Mucosa of rectum (tissue), 2 donors: ENCODE measurements around the gene FAM83G.
"Not testable (repeated sequence)": the region's sequence is repeated elsewhere in the genome, so short reads cannot be mapped to it uniquely, and the experiment has no call there.

ENCODE experiments used
- H3K27ac ChIP-seq, 2 donors: one replicate each; pipeline ENCODE4 v1.7.0; 2013; ENCODE audit warnings: inconsistent platforms in 2 of 2, low read depth in 2 of 2, low read length in 2 of 2
- H3K27me3 ChIP-seq, 2 donors: one replicate each; pipeline ENCODE4 v1.7.0; 2013; ENCODE audit warnings: low read length in 2 of 2; ENCODE audit not compliant: control insufficient read depth in 2 of 2, insufficient read depth in 2 of 2
- H3K36me3 ChIP-seq, 2 donors: one replicate each; pipeline ENCODE4 v1.7.0; 2013; ENCODE audit warnings: low read length in 2 of 2; ENCODE audit not compliant: control insufficient read depth in 2 of 2, insufficient read depth in 2 of 2
- H3K4me1 ChIP-seq, 2 donors: one replicate each; pipeline ENCODE4 v1.7.0; 2013; ENCODE audit warnings: low read length in 2 of 2, mild to moderate bottlenecking in 1 of 2; ENCODE audit not compliant: control insufficient read depth in 2 of 2, insufficient read depth in 2 of 2
- H3K4me3 ChIP-seq, 2 donors: one replicate each; pipeline ENCODE4 v1.7.0; 2013; ENCODE audit warnings: low read length in 2 of 2
- H3K9ac ChIP-seq, 2 donors: one replicate each; pipeline ENCODE4 v1.7.0; 2013; ENCODE audit warnings: low read length in 2 of 2, low read depth in 1 of 2, mild to moderate bottlenecking in 1 of 2
- H3K9me3 ChIP-seq, 2 donors: one replicate each; pipeline ENCODE4 v1.7.0; 2013; ENCODE audit warnings: low read length in 2 of 2; ENCODE audit not compliant: control insufficient read depth in 2 of 2
- donor health status: healthy.
- donor health status: Normal muscosa, but diverticular disease.

The FAM83G gene

GRCh38 chr17:18938692-18939023, 65.9 kb downstream of the FAM83G start:
- Histone ChIP-seq H3K4me1 (peaks cover 0 to 6% of the 10 kb centered on the region in 2 donors), H3K4me3 (no peak overlapping the region), H3K9ac (no peak overlapping the region), H3K36me3 (no peaks in the 10 kb centered on the region), H3K27ac (peak overlapping the region in 1 of 2 donors; percentile 22), H3K9me3 (no peaks in the 10 kb centered on the region), H3K27me3 (no peaks in the 10 kb centered on the region)

- Histone ChIP-seq H3K9me3 (no peaks in the 10 kb centered on the region), H3K27me3 (no peaks in the 10 kb centered on the region), H3K36me3 (no peaks in the 10 kb centered on the region), H3K27ac (peak overlapping the region in 1 of 2 donors; percentile 22), H3K9ac (no peak overlapping the region), H3K4me3 (no peak overlapping the region), H3K4me1 (peaks cover 0 to 6% of the 10 kb centered on the region in 2 donors)
Observed at GRCh38 chr17:18937981-18938691, 66.4 kb downstream of the FAM83G start.

GRCh38 chr17:18933102-18934058, 71.2 kb downstream of the FAM83G start:
- no peaks in the 10 kb centered on the region for H3K9me3 ChIP-seq
- H3K27me3 ChIP-seq = no peaks in the 10 kb centered on the region
- no peak overlapping the region for H3K27ac ChIP-seq
- H3K9ac ChIP-seq = no peak overlapping the region
- no peaks in the 10 kb centered on the region for H3K4me1 ChIP-seq
- peaks cover 19 to 26% of the 10 kb centered on the region in 2 donors for H3K36me3 ChIP-seq
- no peak overlapping the region for H3K4me3 ChIP-seq

GRCh38 chr17:18932360-18933055, 72.1 kb downstream of the FAM83G start:
- no peaks in the 10 kb centered on the region for H3K9me3 ChIP-seq
- H3K36me3 ChIP-seq = peaks cover 19 to 26% of the 10 kb centered on the region in 2 donors
- H3K27ac ChIP-seq = no peak overlapping the region
- no peak overlapping the region for H3K9ac ChIP-seq
- H3K4me3 ChIP-seq = no peak overlapping the region
- H3K27me3 ChIP-seq = no peaks in the 10 kb centered on the region
- no peaks in the 10 kb centered on the region for H3K4me1 ChIP-seq

GRCh38 chr17:18928628-18929125, 75.9 kb downstream of the FAM83G start:
- no peaks in the 10 kb centered on the region for H3K27me3 ChIP-seq
- peaks cover 28 to 30% of the 10 kb centered on the region in 2 donors for H3K36me3 ChIP-seq
- H3K4me3 ChIP-seq = no peak overlapping the region
- H3K9me3 ChIP-seq = no peaks in the 10 kb centered on the region
- H3K9ac ChIP-seq = no peak overlapping the region
- no peak overlapping the region for H3K27ac ChIP-seq
- no peaks in the 10 kb centered on the region for H3K4me1 ChIP-seq

- Histone ChIP-seq H3K36me3 (peaks cover 16 to 18% of the 10 kb centered on the region in 2 donors), H3K4me3 (no peak overlapping the region), H3K4me1 (peaks cover 12 to 15% of the 10 kb centered on the region in 2 donors), H3K9me3 (no peaks in the 10 kb centered on the region), H3K9ac (no peak overlapping the region), H3K27me3 (no peaks in the 10 kb centered on the region), H3K27ac (no peak overlapping the region)
Observed at GRCh38 chr17:18925187-18925586, 79.4 kb downstream of the FAM83G start.

GRCh38 chr17:18922596-18922995, 82.0 kb downstream of the FAM83G start:
- H3K4me3 ChIP-seq, H3K27ac ChIP-seq, H3K9me3 ChIP-seq, H3K9ac ChIP-seq, H3K27me3 ChIP-seq: not testable (repeated sequence)
- Histone ChIP-seq H3K36me3 (peaks cover 10 to 17% of the 10 kb centered on the region in 2 donors), H3K4me1 (peaks cover 19 to 20% of the 10 kb centered on the region in 2 donors)

- H3K9me3 ChIP-seq = no peaks in the 10 kb centered on the region
- peak overlapping the region; percentile 27 to 53 for H3K27ac ChIP-seq
- no peaks in the 10 kb centered on the region for H3K27me3 ChIP-seq
- H3K9ac ChIP-seq = no peak overlapping the region
- H3K4me3 ChIP-seq = no peak overlapping the region
- peaks cover 10 to 14% of the 10 kb centered on the region in 2 donors for H3K36me3 ChIP-seq
- H3K4me1 ChIP-seq = peaks cover 19 to 20% of the 10 kb centered on the region in 2 donors
Observed at GRCh38 chr17:18921912-18922451, 82.6 kb downstream of the FAM83G start.

- Histone ChIP-seq H3K27ac (peak overlapping the region; percentile 11 to 33), H3K4me3 (no peak overlapping the region), H3K9ac (no peak overlapping the region), H3K4me1 (peaks cover 19 to 20% of the 10 kb centered on the region in 2 donors), H3K9me3 (no peaks in the 10 kb centered on the region), H3K36me3 (peaks cover 9 to 14% of the 10 kb centered on the region in 2 donors), H3K27me3 (no peaks in the 10 kb centered on the region)
Observed at GRCh38 chr17:18921485-18921884, 83.1 kb downstream of the FAM83G start.
